NCI-H460 (cell line): ENCODE data around the gene NUB1. TPM values are rescaled to one million over a fixed set of nuclear protein-coding genes. Genes with fewer than 3 reads are reported as not detected.

Experiments
- DNase-seq: peaks from one replicate; pipeline ENCODE4 v3.0.0-alpha.2; 2016; ENCODE audit warnings: low read depth; ENCODE audit errors: extremely low read depth
- total RNA-seq: library from RNA; depleted of rRNA; stranded (reverse); fragments of >200 nt; shearing (Covaris generic); gene quantifications from 2 replicates; pipeline ENCODE4 v1.2.3, GENCODE V29; 2014

Gene NUB1
- total RNA-seq, 1 experiment from 2014 or later = 83.1 TPM

- DNase-seq = no peak
Measured at GRCh38 chr7:151342102-151342646, 562 bp downstream of the NUB1 start.

GRCh38 chr7:151342811-151343210 lies 1.2 kb downstream of the NUB1 start:
- no peak for DNase-seq

GRCh38 chr7:151343516-151343915 lies 1.9 kb downstream of the NUB1 start:
- DNase-seq = no peak

GRCh38 chr7:151345576-151346469 lies 4.2 kb downstream of the NUB1 start:
- no peak for DNase-seq

- DNase-seq = no peak
Measured at GRCh38 chr7:151346470-151346769, 4.8 kb downstream of the NUB1 start.

- no peak for DNase-seq
Measured at GRCh38 chr7:151347200-151347599, 5.6 kb downstream of the NUB1 start.

- DNase-seq = no peak
Measured at GRCh38 chr7:151348970-151349369, 7.4 kb downstream of the NUB1 start.

GRCh38 chr7:151349507-151349853 lies 7.9 kb downstream of the NUB1 start:
- no peak for DNase-seq

GRCh38 chr7:151351027-151351426 lies 9.4 kb downstream of the NUB1 start:
- DNase-seq = no peak

GRCh38 chr7:151351967-151352366 lies 10.4 kb downstream of the NUB1 start:
- no peak for DNase-seq

GRCh38 chr7:151352512-151352911 lies 10.9 kb downstream of the NUB1 start:
- no peak for DNase-seq

- no peak for DNase-seq
Measured at GRCh38 chr7:151361193-151361959, 19.8 kb downstream of the NUB1 start.

- no peak for DNase-seq
Measured at GRCh38 chr7:151363182-151363581, 21.6 kb downstream of the NUB1 start.

- no peak for DNase-seq
Measured at GRCh38 chr7:151366166-151366879, 24.7 kb downstream of the NUB1 start.

- no peak for DNase-seq
Measured at GRCh38 chr7:151366880-151367222, 25.2 kb downstream of the NUB1 start.

- DNase-seq = no peak
Measured at GRCh38 chr7:151367284-151367683, 25.7 kb downstream of the NUB1 start.

GRCh38 chr7:151368136-151368571 lies 26.5 kb downstream of the NUB1 start:
- peak; percentile 72 for DNase-seq

GRCh38 chr7:151371266-151371665 lies 29.7 kb downstream of the NUB1 start:
- DNase-seq = no peak

- DNase-seq = no peak
Measured at GRCh38 chr7:151372612-151373265, 31.1 kb downstream of the NUB1 start.

GRCh38 chr7:151373599-151373998 lies 32.0 kb downstream of the NUB1 start:
- no peak for DNase-seq

- no peak for DNase-seq
Measured at GRCh38 chr7:151374139-151374538, 32.5 kb downstream of the NUB1 start.
